Hepatocyte (in vitro differentiated cells): Measurements from ENCODE around the gene DIP2B.
"Not testable (repeated sequence)": the region's sequence is repeated elsewhere in the genome, so short reads cannot be mapped to it uniquely, and the experiment has no call there.

Experiments used
- CTCF ChIP-seq: fragments of 200-600 bp; sonication (generic); IDR thresholded peaks from 2 replicates; pipeline ENCODE4 v1.5.1; 2016; ENCODE audit warnings: antibody characterized with exemption, mild to moderate bottlenecking; ENCODE audit not compliant: poor library complexity
- EZH2 ChIP-seq: fragments of 200-600 bp; sonication (generic); IDR thresholded peaks from 2 replicates; pipeline ENCODE4 v1.6.1; 2016; ENCODE audit warnings: antibody characterized with exemption, mild to moderate bottlenecking, borderline replicate concordance

GRCh38 chr12:50768813-50769212 is 264.0 kb downstream of the DIP2B start:
- TF ChIP-seq EZH2, CTCF: not testable (repeated sequence)
